EH (cell line): Measurements from ENCODE around the gene MAML1.

Experiments
- DNase-seq: peaks from one replicate; pipeline ENCODE4 v3.0.0-alpha.2; 2015; ENCODE audit warnings: low read depth

MAML1 gene

GRCh38 chr5:179806250-179807048, 73.8 kb downstream of the MAML1 start, which contains the start of gene MGAT4B:
MGAT4B (minus strand) TSS chr5:179806866; CDS start chr5:179806583, 283 bp downstream.
- DNase-seq: peak; percentile 79

- no peak for DNase-seq
Observed at GRCh38 chr5:179812135-179812825, 79.7 kb downstream of the MAML1 start.

GRCh38 chr5:179812997-179813607, 80.5 kb downstream of the MAML1 start:
- no peak for DNase-seq

GRCh38 chr5:179814090-179814489, 81.5 kb downstream of the MAML1 start:
- DNase-seq: no peak

- DNase-seq: no peak
Observed at GRCh38 chr5:179815491-179816249, 83.0 kb downstream of the MAML1 start.

- no peak for DNase-seq
Observed at GRCh38 chr5:179816401-179816795, 83.8 kb downstream of the MAML1 start.

- no peak for DNase-seq
Observed at GRCh38 chr5:179816796-179817469, 84.3 kb downstream of the MAML1 start.

GRCh38 chr5:179817470-179817840, 84.8 kb downstream of the MAML1 start:
- DNase-seq: no peak

GRCh38 chr5:179817890-179818745, 85.5 kb downstream of the MAML1 start:
- no peak for DNase-seq

GRCh38 chr5:179818746-179819295, 86.2 kb downstream of the MAML1 start:
- DNase-seq: peak; percentile 91

- DNase-seq: peak; percentile 78
Observed at GRCh38 chr5:179819296-179820126, 86.9 kb downstream of the MAML1 start.

- no peak for DNase-seq
Observed at GRCh38 chr5:179820127-179820482, 87.5 kb downstream of the MAML1 start.

- DNase-seq: peak; percentile 77
Observed at GRCh38 chr5:179820483-179821297, 88.1 kb downstream of the MAML1 start, which contains the start of gene SQSTM1. SQSTM1 (plus strand) TSS chr5:179820905; CDS start chr5:179820937, 32 bp downstream.

GRCh38 chr5:179821298-179822058, 88.9 kb downstream of the MAML1 start:
- peak; percentile 97 for DNase-seq

GRCh38 chr5:179822059-179822432, 89.4 kb downstream of the MAML1 start:
- DNase-seq: no peak

GRCh38 chr5:179822444-179822990, 89.9 kb downstream of the MAML1 start:
- no peak for DNase-seq

GRCh38 chr5:179823937-179824744, 91.5 kb downstream of the MAML1 start:
- no peak for DNase-seq
